Measurements from ENCODE around the gene TOGARAM1.

Gene TOGARAM1

GRCh38 chr14:45103806-45104205, 141.8 kb downstream of the TOGARAM1 start:
- no peak for DNase-seq

GRCh38 chr14:45104561-45104960, 142.6 kb downstream of the TOGARAM1 start:
- no peak for DNase-seq

GRCh38 chr14:45112896-45113781, 151.1 kb downstream of the TOGARAM1 start:
- no peak for DNase-seq

GRCh38 chr14:45114327-45114726, 152.3 kb downstream of the TOGARAM1 start:
- DNase-seq: no peak

- DNase-seq: no peak
These were observed 156.6 kb downstream of the TOGARAM1 start for GRCh38 chr14:45118594-45118993.

- DNase-seq: no peak
These were observed 158.1 kb downstream of the TOGARAM1 start for GRCh38 chr14:45120096-45120495.

GRCh38 chr14:45123271-45123670, 161.3 kb downstream of the TOGARAM1 start:
- no peak for DNase-seq
